Hepatocyte (in vitro differentiated cells): ENCODE data around the gene RAB11FIP4.

Experiments
- EZH2 ChIP-seq: fragments of 200-600 bp; sonication (generic); IDR thresholded peaks from 2 replicates; pipeline ENCODE4 v1.6.1; 2016; ENCODE audit warnings: antibody characterized with exemption, mild to moderate bottlenecking, borderline replicate concordance
- TF ChIP-seq, protein P1 (sequence below): fragments of 200-600 bp; sonication (generic); IDR thresholded peaks from 2 replicates; pipeline ENCODE4 v1.5.1; 2016; ENCODE audit warnings: antibody characterized with exemption, mild to moderate bottlenecking; ENCODE audit not compliant: poor library complexity

DNA sequence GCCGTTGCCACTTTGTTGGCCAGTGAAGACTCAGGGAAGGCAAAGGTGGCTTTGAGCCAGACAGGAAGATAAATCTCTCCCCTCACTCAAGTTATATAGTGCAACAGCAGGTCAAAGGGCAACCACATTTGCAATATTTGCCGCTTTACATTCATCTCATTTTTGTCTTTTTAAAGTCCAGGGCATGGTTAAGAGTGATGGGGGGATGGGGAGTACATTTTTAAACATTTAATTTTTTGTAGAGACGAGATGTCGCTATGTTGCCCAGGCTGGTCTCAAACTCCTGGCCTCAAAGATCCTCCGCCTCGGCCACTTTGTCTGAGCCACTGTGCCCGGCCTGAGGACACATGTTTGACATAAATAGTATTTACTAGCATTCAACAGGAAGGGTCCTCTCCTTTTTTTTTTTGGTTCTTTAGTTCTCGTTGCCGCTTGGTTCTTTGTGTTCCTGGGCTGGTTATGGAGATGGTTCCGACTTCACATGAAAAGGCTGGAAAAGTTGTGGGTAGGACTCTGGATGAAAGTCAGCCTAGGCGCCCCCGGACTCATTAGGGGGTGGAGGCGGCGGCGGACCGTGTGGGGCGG, 95.7 kb downstream of the RAB11FIP4 start:
- TF ChIP-seq, protein P1, sequence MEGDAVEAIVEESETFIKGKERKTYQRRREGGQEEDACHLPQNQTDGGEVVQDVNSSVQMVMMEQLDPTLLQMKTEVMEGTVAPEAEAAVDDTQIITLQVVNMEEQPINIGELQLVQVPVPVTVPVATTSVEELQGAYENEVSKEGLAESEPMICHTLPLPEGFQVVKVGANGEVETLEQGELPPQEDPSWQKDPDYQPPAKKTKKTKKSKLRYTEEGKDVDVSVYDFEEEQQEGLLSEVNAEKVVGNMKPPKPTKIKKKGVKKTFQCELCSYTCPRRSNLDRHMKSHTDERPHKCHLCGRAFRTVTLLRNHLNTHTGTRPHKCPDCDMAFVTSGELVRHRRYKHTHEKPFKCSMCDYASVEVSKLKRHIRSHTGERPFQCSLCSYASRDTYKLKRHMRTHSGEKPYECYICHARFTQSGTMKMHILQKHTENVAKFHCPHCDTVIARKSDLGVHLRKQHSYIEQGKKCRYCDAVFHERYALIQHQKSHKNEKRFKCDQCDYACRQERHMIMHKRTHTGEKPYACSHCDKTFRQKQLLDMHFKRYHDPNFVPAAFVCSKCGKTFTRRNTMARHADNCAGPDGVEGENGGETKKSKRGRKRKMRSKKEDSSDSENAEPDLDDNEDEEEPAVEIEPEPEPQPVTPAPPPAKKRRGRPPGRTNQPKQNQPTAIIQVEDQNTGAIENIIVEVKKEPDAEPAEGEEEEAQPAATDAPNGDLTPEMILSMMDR = no peak
- no peak for TF ChIP-seq EZH2
